IPS-18a (cell line): ENCODE results near the gene DDX1.
"Not testable (repeated sequence)": the region's sequence is repeated elsewhere in the genome, so short reads cannot be mapped to it uniquely, and the experiment has no call there.

ENCODE experiments used
- H3K27ac ChIP-seq: one replicate; pipeline ENCODE4 v1.5.1; 2013; ENCODE audit warnings: low read length
- H3K27me3 ChIP-seq: one replicate; pipeline ENCODE4 v1.6.1; 2013; ENCODE audit warnings: mild to moderate bottlenecking, low read length; ENCODE audit not compliant: control insufficient read depth, insufficient read depth
- H3K36me3 ChIP-seq: one replicate; pipeline ENCODE4 v1.6.1; 2013; ENCODE audit warnings: low read depth, low read length; ENCODE audit not compliant: control insufficient read depth
- H3K4me1 ChIP-seq: one replicate; pipeline ENCODE4 v1.6.1; 2013; ENCODE audit warnings: low read depth, low read length; ENCODE audit not compliant: control insufficient read depth
- H3K4me3 ChIP-seq: one replicate; pipeline ENCODE4 v1.5.1; 2013; ENCODE audit warnings: low read length
- H3K9ac ChIP-seq: one replicate; pipeline ENCODE4 v1.6.1; 2013; ENCODE audit warnings: mild to moderate bottlenecking, low read length, moderate library complexity
- H3K9me3 ChIP-seq: one replicate; pipeline ENCODE4 v1.6.1; 2013; ENCODE audit warnings: low read depth, low read length; ENCODE audit not compliant: control insufficient read depth

The DDX1 gene

DNA sequence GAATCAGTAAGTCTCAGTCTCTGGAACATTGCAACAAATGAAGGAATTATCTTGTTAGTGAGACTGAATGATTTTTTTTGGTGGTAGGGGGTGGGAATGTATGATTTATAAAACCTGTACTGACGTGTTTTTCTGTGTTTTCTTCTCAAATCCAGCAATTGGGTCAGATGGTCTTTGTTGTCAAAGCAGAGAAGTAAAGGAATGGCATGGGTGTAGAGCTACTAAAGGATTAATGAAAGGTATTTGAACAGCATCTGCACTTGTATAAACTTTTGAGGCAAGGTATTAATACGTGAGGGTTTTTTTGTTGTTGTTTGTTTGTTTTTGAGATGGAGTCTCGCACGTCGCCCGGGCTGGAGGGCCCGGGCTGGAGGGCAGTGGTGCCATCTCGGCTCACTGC is 10.7 kb downstream of the DDX1 start:
- Histone ChIP-seq H3K9me3 (no peaks in the 10 kb centered on the region), H3K4me1 (no peaks in the 10 kb centered on the region), H3K9ac (no peak overlapping the region), H3K27me3 (no peaks in the 10 kb centered on the region), H3K27ac (no peak overlapping the region), H3K36me3 (peaks cover 96% of the 10 kb centered on the region), H3K4me3 (no peak overlapping the region)

DNA sequence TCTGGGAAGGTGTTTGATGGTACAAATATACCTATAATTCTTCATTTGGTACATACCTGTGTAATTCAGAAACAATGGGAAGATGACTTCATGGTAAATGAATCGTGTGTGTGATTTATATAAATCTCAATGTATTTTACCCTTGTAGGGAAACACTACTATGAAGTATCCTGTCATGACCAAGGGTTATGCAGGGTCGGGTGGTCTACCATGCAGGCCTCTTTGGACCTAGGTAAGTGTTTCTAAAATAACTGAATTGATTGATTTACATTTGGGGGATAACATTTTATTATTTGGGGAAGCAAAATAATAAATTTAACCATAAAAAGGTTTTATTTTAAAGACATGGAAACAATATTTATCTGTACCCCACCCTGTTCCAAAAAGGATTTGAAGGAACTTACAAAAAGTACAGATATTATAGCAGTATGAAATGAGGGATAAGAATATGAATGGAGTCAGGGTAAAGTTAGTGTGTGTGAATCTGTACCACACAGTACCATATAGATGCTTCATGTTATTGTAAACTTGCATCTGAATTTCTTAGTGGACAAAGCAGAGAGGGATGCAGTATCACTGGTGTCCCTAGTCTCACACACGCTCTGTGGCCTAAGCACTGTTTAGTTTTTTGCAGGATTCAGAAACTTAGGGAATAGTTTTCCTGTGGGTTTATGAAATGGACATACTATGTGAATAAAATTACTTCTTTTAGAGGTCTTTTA is 11.5 kb downstream of the DDX1 start:
- H3K27me3 ChIP-seq: no peaks in the 10 kb centered on the region
- no peak overlapping the region for H3K4me3 ChIP-seq
- peaks cover 96% of the 10 kb centered on the region for H3K36me3 ChIP-seq
- no peaks in the 10 kb centered on the region for H3K9me3 ChIP-seq
- H3K4me1 ChIP-seq: no peaks in the 10 kb centered on the region
- H3K27ac ChIP-seq: no peak overlapping the region
- H3K9ac ChIP-seq: no peak overlapping the region

DNA sequence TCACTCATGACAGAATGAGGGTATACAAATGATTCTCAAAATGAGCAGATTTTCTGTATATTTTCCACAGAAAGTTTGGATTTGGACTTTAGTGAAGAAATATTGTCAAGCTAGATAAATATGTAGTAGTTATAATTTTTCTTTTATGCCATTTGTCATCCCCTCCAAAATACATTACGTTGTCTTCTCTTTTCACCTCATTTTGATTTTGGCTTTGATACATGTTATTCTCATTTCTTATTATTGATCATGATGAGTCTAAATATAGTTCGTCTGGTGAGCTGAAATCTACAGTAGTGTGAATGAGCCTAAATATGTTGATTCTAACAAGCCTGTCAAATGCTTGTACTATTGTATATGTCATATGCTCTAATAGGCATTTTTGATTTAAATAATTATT is 12.3 kb downstream of the DDX1 start:
- H3K27ac ChIP-seq: no peak overlapping the region
- H3K9me3 ChIP-seq: no peaks in the 10 kb centered on the region
- peaks cover 95% of the 10 kb centered on the region for H3K36me3 ChIP-seq
- H3K9ac ChIP-seq: no peak overlapping the region
- no peak overlapping the region for H3K4me3 ChIP-seq
- no peaks in the 10 kb centered on the region for H3K4me1 ChIP-seq
- no peaks in the 10 kb centered on the region for H3K27me3 ChIP-seq

DNA sequence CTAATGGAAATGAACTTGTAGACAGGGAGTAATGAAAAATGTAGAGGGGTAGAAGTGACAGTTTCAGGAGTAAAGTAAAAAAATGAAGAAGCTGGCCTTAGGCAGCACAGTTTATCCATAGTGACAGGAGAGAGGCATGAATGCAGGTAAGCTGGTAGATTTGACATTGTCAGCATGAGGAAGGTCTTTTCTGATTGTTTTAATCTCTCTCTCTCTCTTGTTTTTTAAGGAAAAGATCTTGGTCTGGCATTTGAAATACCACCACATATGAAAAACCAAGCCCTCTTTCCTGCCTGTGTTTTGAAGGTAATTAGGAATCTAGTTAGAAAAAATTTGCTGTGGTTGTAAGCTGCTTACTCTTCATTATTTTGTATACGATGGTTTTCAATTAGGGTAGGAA is 14.1 kb downstream of the DDX1 start:
- Histone ChIP-seq H3K27ac (no peak overlapping the region), H3K9me3 (no peaks in the 10 kb centered on the region), H3K4me1 (no peaks in the 10 kb centered on the region), H3K36me3 (peaks cover 98% of the 10 kb centered on the region), H3K27me3 (no peaks in the 10 kb centered on the region), H3K4me3 (no peak overlapping the region), H3K9ac (no peak overlapping the region)

DNA sequence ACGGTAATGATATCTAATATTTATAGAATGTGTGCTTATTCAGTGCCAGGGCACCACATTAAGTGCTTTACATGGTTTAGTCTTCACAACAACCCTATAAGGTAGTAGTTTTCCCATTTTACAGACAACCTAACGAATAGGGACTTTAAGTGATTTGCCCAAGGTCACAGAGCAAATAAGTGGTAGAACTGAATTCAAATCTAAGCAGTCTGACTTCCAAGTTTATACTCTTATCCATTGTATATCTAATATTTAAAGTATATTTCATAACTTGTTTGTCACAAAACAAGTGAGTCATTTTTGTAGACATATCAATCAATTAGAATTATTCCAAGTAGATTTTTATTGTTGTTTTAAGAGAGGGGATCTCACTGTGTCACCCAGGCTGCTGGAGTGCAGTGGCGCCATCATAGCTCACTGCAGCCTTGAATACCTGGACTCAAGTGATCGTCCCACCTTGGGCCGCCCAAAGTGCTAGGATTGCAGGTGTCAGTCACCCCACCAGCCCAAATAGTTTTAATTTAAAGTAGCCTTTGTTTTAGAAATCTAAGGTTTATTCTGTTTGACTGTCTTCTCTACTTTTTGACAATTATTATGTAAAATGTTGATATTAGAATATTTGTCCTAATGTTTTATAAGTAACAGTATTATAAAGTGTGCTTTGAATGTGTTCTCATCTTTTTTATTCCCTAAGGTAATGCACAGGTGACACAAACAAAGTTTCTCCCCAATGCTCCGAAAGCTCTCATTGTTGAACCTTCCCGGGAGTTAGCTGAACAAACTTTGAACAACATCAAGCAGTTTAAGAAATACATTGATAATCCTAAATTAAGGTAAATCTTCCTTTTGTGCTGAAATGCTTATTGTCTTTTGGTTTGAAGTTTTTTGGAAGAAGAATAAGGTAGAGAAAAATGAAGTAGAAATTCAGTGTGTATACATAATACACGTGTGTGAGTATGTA is 15.1 kb downstream of the DDX1 start:
- Histone ChIP-seq H3K9me3 (no peaks in the 10 kb centered on the region), H3K27me3 (no peaks in the 10 kb centered on the region), H3K4me3 (no peak overlapping the region), H3K36me3 (peaks cover 87% of the 10 kb centered on the region), H3K27ac (no peak overlapping the region), H3K4me1 (no peaks in the 10 kb centered on the region), H3K9ac (no peak overlapping the region)

DNA sequence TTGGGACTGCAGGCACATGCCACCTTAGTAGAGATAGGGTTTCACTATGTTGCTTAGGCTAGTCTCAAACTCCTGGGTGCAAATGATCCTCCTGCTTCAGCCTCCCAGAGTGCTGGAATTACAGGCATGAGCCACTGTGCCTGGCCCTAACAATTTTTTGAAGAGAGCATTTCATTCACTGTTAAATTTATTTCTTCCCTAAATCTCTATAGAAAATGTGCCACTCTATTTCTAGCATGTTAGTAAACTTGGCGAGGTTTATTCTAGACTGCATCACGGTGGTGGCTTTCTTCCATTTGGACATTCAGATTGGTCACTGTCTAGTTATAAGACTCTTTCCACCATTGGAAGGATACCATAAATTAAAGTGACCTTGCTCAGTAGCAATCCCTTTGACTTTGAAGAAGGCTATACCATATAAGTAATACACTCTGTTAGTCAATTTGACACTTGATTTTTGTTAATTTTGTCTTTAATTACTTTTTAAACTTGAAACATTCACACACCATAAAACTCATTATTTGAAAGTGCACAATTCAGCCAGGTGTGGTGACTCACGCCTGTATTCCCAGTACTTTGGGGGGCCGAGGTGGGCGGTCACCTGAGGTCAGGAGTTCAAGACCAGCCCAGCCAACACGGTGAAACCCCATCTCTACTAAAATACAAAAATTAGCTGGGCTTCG is 16.2 kb downstream of the DDX1 start:
- H3K36me3 ChIP-seq: peaks cover 76% of the 10 kb centered on the region
- H3K27ac ChIP-seq: no peak overlapping the region

DNA sequence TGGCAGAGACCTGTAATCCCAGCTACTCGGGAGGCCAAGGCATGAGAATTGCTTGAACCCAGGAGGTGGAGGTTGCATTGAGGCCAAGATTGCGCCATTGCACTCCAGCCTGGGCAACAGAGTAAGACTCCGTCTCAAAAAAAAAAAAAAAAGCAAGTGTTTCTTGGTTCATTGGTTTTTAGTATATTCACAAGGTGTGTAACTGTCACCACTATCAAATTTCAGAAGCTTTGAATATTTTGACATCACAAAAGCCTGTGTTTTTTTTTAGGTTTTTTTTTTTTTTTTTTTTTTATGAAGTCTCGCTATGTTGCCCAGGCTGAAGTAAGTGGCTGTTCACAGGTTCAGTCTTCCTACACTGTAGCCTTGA is 16.7 kb downstream of the DDX1 start:
- Histone ChIP-seq H3K36me3 (peaks cover 75% of the 10 kb centered on the region), H3K27me3 (no peaks in the 10 kb centered on the region), H3K4me3 (no peak overlapping the region), H3K9ac (no peak overlapping the region), H3K9me3 (no peaks in the 10 kb centered on the region), H3K4me1 (no peaks in the 10 kb centered on the region), H3K27ac (no peak overlapping the region)

More for the DNA sequence above, 16.2 kb downstream of the DDX1 start:
- Histone ChIP-seq H3K4me3 (no peak overlapping the region), H3K27me3 (no peaks in the 10 kb centered on the region), H3K9ac (no peak overlapping the region), H3K4me1 (no peaks in the 10 kb centered on the region), H3K9me3 (no peaks in the 10 kb centered on the region)

DNA sequence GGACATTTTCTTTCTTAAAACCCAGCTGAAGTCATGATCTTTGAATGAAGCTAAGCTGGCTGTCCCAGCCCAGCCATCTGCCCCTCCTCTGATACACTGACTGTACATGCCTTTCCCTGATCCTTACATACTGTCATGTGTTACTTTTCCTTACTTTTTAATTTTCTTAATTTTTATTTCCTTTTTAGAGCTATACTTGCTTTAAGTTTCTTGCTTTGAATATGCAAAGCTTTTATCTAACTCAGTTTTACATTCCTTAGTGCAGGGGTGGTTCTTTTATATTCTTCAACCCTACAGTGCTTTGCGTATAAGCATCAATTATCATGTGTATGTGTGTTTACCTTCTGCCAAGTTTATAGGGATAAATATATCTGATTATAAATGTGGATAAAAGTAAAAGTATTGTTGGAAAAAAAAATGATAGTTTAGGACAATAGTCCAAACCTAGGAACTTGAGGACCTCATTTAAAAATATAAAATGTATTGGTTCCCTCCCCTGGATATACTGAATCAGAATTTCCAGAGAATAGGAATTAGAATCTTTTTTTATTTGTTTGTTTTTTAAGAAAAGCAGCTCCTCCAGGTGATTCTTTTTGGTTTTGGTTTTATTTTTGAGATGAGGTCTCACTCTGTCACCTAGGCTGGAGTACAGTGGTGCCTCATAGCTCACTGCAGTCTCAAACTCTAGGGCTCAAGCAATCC is 17.8 kb downstream of the DDX1 start:
- Histone ChIP-seq H3K27ac (no peak overlapping the region), H3K9ac (no peak overlapping the region), H3K4me3 (no peak overlapping the region), H3K4me1 (no peaks in the 10 kb centered on the region), H3K27me3 (no peaks in the 10 kb centered on the region), H3K36me3 (peaks cover 75% of the 10 kb centered on the region), H3K9me3 (no peaks in the 10 kb centered on the region)

DNA sequence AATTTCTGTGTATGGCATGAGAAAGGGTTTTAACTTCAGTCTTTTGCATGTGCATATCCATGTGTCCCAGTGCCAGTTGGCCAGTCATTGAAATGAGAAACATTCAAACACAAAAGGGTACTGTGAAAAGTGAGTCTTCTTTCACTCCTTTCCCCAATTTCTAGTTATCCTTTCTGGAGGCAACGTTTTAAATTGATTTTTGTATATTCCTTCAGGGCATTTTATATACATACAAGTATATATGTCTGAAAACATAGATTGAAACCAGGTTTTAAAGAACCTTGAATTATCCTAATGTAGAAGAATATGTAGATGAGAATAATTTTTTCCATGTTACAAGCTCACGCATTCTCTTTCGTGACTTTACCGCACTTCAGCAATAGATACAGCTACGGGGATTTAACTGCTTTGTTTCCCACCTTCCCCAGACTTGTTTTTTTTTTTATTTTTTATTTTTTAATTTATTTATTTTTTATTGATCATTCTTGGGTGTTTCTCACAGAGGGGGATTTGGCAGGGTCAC is 18.8 kb downstream of the DDX1 start:
- no peaks in the 10 kb centered on the region for H3K9me3 ChIP-seq
- H3K27ac ChIP-seq: no peak overlapping the region
- no peaks in the 10 kb centered on the region for H3K4me1 ChIP-seq
- H3K36me3 ChIP-seq: peaks cover 74% of the 10 kb centered on the region
- no peak overlapping the region for H3K9ac ChIP-seq
- H3K27me3 ChIP-seq: no peaks in the 10 kb centered on the region
- H3K4me3 ChIP-seq: no peak overlapping the region

DNA sequence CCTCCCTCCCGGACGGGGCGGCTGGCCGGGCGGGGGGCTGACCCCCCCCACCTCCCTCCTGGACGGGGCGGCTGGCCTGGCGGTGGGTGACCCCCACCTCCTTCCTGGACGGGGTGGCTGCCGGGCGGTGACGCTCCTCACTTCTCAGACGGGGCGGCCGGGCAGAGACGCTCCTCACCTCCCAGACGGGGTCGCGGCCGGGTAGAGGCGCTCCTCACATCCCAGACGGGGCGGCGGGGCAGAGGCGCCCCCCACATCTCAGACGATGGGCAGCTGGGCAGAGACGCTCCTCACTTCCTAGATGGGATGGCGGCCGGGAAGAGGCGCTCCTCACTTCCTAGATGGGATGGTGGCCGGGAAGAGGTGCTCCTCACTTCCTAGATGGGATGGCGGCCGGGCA is 20.4 kb downstream of the DDX1 start:
- H3K9me3 ChIP-seq, H3K9ac ChIP-seq, H3K27ac ChIP-seq, H3K27me3 ChIP-seq, H3K4me3 ChIP-seq, H3K4me1 ChIP-seq: not testable (repeated sequence)
- peaks cover 70% of the 10 kb centered on the region for H3K36me3 ChIP-seq
